Measurements from ENCODE around the gene CCDC174.
"Not testable (repeated sequence)": the region's sequence is repeated elsewhere in the genome, so short reads cannot be mapped to it uniquely, and the experiment has no call there.

CCDC174 gene

GRCh38 chr3:14627815-14628214 is 23.7 kb upstream of the CCDC174 start:
- DNase-seq = no peak

DNA sequence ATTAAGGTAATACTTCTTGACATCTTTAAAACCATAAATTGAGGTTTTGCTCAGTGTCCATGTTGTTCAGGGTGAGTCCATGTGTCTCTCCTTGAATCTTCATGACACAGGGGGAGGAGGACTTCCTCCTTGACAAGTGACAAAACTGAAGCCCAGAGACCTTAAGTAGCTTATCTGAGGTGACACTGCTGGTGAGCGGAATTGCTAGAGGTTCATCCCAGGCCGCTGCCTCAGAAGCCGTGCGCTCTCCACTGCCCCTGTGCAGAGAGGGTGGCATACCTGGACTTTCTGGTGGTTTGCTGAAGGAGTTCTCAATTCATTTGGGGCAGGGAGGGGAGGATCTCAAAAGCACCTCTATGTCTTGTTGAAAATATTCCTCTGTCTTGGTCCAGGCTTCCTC is 23.2 kb upstream of the CCDC174 start:
- no peak for DNase-seq

DNA sequence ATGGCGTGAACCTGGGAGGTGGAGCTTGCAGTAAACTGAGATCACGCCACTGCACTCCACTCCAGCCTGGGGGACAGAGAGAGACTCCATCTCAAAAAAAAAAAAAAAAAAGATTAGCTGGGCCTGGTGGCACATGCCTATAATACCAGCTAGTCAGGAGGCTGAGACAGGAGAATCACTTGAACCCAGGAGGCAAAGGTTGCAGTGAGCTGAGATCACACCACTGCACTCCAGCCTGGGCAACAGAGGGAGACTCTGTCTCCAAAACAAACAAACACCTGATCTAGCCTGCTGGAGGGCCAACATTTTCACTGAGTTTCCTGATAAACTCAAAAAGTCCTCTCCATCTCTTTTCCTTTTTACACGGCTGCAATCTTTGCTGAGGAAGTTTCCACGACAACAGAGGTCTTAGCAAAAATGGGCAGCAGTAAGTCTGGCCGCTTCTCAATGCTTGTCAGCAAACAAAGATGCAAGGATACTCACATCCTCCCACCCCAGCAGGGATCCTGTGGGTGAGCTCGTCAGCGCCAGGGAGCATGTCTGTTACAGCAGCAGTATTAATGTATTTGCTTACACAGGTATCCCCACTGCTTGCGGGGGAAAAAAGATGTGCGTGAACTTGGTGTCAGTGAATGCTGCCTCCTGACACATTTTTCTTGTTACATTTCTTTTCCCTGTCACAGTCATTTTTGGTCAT is 21.0 kb upstream of the CCDC174 start:
- DNase-seq = no peak

GRCh38 chr3:14631101-14631497 is 20.5 kb upstream of the CCDC174 start:
- DNase-seq = no peak

GRCh38 chr3:14631687-14632441 is 19.7 kb upstream of the CCDC174 start:
- no peak for DNase-seq

- DNase-seq = no peak
Measured at GRCh38 chr3:14632442-14632930, 19.1 kb upstream of the CCDC174 start.

- no peak for DNase-seq
Measured at GRCh38 chr3:14633417-14633816, 18.1 kb upstream of the CCDC174 start.

GRCh38 chr3:14633819-14634424 is 17.6 kb upstream of the CCDC174 start:
- peak; percentile 11 for DNase-seq

DNA sequence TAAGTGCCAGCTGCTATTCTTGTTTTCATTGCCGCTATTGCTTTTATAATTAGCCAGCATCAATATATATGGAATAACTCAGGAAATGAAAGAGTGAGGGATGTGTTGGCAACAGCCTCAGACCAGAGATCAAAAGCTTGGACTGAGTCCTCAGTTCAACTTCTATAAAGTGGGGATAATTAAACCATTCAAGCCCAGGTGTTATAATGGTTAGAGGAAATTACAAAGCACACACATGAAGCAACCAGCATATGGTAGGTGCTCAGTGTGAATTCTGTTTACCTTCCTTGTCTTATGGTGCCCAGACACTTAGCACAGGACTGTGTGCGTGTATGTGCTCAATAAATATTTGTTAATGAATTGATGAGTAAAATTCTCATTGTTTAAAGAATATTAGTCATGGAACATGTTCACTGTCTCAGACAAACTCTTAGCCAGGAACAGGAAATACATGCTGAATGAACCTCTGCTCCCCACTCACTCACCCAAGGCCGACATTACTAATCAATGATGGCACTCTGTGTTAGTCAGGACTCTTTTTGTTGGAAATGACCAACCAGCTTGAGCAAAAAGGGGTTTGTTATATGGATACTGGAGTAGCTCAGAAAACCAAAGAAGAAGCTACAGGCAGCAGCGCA is 16.7 kb upstream of the CCDC174 start:
- no peak for DNase-seq

DNA sequence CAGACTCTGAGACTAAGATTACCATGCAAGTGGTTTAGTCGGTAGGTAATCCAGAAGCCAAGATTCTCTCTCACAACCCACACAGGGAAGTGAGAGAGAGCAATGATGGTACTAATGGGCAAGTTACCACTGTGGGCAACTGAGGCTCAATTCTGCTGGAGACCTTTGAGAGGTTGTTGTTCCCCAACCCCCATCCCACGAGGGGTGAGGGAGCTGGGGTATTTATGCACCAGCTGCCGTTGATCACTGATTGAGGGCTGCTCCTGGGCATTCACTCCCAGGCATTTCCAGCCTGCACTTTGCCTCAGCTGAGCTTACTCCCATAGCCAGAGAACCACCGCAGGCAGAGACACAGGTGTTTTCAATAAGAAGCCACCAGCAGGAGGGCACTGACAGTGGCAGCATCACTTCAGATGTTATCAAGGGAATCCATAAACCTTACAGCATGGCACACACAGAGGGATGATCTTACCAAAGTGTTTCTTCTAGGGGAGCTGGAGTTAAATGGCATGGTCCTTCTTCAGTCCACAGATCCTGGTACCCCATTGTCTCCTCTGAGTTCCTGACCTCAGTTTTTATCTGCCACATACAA is 15.0 kb upstream of the CCDC174 start:
- DNase-seq = no peak

DNA sequence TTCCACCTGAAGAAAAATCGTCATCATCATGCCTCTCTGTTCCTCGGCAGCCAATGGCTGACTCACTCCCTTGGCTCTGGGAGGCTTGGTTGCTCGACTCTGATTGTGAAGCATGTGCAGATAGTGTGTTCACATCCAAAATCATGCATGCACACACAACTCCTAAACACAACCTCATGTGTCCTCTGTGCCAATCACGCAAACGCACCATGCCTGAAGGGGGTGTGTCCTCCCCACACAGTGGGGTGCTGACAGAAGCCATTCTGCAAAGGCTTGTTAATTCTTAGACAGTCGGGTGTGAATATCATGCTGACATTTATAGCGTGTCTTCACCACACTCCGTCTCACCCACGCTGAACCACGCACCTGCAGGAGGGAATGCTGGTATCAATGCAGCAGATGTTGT is 11.4 kb upstream of the CCDC174 start:
- DNase-seq = no peak

GRCh38 chr3:14640734-14641133 is 10.8 kb upstream of the CCDC174 start:
- DNase-seq = no peak

GRCh38 chr3:14641346-14641745 is 10.2 kb upstream of the CCDC174 start:
- no peak for DNase-seq

- DNase-seq = no peak
Measured at GRCh38 chr3:14645453-14645852, 6.1 kb upstream of the CCDC174 start.

- no peak for DNase-seq
Measured at GRCh38 chr3:14646131-14646573, 5.4 kb upstream of the CCDC174 start.

- no peak for DNase-seq
Measured at GRCh38 chr3:14646589-14647413, 4.8 kb upstream of the CCDC174 start.

DNA sequence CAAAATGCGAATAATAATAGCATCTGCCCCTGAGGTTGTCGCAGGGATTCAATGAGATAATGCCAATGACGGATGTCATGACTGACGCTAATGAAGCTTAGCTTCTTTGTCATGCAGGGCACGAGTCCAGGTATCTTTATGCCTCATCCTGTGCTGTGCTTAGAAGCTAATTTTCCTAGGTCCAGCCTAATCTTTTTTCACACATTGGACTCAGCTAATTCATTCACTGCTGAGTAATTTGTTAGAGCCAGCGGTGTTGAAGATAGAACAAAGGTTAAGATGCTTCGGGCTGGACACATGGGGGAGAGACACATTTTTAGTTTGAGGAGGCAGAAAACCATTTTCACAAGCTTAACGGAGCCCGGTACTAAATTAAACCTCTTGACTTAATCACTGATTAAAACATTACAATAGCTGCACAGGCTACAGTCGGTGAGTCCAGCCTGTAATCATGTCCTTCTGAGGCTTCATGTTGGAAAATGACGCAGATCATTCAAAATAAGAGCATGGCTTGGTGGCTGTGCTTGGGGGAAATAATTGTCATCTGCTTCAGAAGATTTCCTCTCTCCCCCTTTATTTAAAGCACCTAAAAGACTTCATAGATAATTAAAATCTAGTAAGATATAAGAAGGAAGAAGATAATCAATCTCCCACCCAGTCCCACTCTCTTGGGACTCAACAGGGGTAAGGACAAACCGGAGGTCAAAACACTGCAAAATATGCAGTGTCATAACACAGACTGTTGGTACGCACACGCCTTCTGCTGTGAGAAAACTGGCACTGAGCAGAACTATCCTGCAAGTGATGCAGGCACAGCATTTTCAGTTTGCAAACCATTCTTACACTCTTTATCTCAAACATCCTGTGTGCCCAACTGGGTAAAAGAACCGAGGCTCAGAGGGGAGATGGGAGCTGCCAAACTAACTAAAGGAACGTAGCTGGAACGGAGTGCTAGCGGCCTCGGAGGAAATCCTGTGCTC is 3.3 kb upstream of the CCDC174 start:
- DNase-seq = no peak

- DNase-seq = no peak
Measured at GRCh38 chr3:14649466-14649865, 2.1 kb upstream of the CCDC174 start.

- no peak for DNase-seq
Measured at GRCh38 chr3:14650193-14650592, 1.4 kb upstream of the CCDC174 start.

GRCh38 chr3:14652360-14652907 is 872 bp downstream of the CCDC174 start:
- not testable (repeated sequence) for DNase-seq
